Measurements from ENCODE around the gene UNC45B.

DNA sequence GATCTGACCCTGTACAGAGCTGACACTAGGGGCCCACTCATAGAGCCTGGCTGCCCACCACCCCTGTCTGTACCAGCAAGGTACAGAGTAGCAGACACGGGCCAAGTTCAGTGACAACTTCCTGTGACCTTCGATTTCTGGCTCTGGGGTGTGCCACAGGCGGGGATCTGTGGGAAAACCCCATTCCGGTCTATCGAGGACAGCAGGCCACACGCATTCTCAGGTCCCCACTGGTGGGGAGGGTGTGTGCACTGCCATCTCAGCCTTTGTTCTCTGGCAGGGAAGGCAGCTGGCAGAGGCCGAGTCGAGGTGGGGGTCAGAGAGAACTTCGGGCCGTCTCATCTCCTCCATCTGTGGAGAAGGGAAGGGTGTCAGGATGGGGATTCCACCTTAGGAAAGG lies 15.5 kb upstream of the UNC45B start:
- TF ChIP-seq, protein P1, sequence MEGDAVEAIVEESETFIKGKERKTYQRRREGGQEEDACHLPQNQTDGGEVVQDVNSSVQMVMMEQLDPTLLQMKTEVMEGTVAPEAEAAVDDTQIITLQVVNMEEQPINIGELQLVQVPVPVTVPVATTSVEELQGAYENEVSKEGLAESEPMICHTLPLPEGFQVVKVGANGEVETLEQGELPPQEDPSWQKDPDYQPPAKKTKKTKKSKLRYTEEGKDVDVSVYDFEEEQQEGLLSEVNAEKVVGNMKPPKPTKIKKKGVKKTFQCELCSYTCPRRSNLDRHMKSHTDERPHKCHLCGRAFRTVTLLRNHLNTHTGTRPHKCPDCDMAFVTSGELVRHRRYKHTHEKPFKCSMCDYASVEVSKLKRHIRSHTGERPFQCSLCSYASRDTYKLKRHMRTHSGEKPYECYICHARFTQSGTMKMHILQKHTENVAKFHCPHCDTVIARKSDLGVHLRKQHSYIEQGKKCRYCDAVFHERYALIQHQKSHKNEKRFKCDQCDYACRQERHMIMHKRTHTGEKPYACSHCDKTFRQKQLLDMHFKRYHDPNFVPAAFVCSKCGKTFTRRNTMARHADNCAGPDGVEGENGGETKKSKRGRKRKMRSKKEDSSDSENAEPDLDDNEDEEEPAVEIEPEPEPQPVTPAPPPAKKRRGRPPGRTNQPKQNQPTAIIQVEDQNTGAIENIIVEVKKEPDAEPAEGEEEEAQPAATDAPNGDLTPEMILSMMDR (IDR thresholded peaks at IDR 0.05) = no peak
- no peak for TF ChIP-seq POLR2A (IDR thresholded peaks at IDR 0.05)

Data from esophagus squamous epithelium (tissue), 4 donors.